ENCODE measurements around the gene CDH4. TPM values are rescaled to one million over a fixed set of nuclear protein-coding genes. Genes with fewer than 3 reads are reported as not detected.

CDH4 gene
- total RNA-seq, 1 donor from 2014 or later: not detected

DNA sequence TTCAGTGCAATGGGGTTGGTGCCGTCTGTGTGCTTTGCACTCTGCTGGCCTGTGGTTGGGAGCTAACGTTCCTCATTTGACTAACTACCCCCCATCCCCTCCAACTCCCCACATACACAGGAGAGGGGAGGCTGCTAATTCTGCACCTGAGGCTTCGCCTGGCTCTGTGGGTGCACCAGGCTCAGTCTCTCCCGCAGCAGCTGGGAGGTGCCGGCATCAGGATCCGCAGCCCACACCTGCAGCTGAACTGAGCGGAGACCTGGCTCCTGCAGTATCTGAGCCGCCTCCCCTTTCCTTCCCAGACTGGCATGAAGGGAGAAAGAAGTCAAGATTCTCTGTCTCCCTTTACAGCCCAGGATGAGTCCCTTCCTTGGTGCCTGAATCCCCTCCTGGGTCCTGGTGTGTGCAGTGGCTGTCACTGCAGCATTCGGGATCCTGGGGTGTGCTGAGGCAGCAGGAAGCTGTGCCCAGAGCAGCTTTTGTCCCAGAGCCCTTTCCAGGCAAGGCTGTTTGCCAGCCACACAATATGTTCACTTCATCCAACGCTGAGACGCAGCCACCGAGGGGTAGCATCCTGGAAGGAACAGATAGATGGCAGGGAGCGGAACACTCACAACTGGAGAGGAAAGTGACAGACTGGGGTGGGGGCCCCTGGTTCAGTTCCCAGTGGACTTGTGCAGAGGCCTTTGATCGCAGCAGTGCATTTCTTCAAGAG, 70.2 kb downstream of the CDH4 start:
- H3K4me1 Mint-ChIP-seq: no peaks in the 10 kb centered on the region
- intact Hi-C loops (cut with micrococcal nuclease): no loop called here
- no peak overlapping the region for H3K4me3 Mint-ChIP-seq
- ChIA-PET POLR2A (no interaction called here), CTCF (no interaction called here)
- no peak for ATAC-seq (ENCODE audit: low read depth)
- no peak for DNase-seq
- H3K36me3 Mint-ChIP-seq (ENCODE audit: low read depth): no peaks in the 10 kb centered on the region
- no peaks in the 10 kb centered on the region for H3K27me3 Mint-ChIP-seq
- H3K9me3 Mint-ChIP-seq: peaks cover 5% of the 10 kb centered on the region
- TF ChIP-seq, protein P1, sequence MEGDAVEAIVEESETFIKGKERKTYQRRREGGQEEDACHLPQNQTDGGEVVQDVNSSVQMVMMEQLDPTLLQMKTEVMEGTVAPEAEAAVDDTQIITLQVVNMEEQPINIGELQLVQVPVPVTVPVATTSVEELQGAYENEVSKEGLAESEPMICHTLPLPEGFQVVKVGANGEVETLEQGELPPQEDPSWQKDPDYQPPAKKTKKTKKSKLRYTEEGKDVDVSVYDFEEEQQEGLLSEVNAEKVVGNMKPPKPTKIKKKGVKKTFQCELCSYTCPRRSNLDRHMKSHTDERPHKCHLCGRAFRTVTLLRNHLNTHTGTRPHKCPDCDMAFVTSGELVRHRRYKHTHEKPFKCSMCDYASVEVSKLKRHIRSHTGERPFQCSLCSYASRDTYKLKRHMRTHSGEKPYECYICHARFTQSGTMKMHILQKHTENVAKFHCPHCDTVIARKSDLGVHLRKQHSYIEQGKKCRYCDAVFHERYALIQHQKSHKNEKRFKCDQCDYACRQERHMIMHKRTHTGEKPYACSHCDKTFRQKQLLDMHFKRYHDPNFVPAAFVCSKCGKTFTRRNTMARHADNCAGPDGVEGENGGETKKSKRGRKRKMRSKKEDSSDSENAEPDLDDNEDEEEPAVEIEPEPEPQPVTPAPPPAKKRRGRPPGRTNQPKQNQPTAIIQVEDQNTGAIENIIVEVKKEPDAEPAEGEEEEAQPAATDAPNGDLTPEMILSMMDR (IDR thresholded peaks at IDR 0.05): no peak
- no peak overlapping the region for H3K27ac Mint-ChIP-seq

DNA sequence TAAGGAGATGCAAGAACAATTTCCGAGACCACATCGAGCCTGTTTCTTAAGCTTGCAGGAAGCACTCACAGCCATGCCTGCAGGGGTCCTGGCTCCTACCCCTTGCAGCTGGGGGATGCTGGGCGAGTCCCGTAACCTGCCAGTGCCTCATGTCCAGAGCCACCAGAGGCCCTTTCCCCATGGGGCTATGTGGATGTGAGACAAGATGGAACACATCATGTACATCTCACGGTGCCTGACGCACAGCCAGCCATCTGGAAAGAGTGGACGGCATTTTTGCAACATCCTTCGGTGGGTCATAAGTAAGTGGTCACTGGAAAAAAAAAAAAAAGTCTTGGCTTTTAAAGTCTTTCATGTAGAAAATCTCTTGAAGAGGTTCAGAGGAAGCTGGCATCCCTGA, 72.8 kb downstream of the CDH4 start:
- Mint-ChIP-seq H3K36me3 (ENCODE audit: low read depth) (no peaks in the 10 kb centered on the region), H3K9me3 (peaks cover 8% of the 10 kb centered on the region), H3K4me3 (no peak overlapping the region), H3K27me3 (no peaks in the 10 kb centered on the region), H3K27ac (no peak overlapping the region), H3K4me1 (no peaks in the 10 kb centered on the region)
- ChIA-PET CTCF (no interaction called here), POLR2A (no interaction called here)
- DNase-seq: no peak
- no peak for ATAC-seq (ENCODE audit: low read depth)
- TF ChIP-seq, protein P1 (IDR thresholded peaks at IDR 0.05): no peak
- intact Hi-C loops (cut with micrococcal nuclease): no loop called here

DNA sequence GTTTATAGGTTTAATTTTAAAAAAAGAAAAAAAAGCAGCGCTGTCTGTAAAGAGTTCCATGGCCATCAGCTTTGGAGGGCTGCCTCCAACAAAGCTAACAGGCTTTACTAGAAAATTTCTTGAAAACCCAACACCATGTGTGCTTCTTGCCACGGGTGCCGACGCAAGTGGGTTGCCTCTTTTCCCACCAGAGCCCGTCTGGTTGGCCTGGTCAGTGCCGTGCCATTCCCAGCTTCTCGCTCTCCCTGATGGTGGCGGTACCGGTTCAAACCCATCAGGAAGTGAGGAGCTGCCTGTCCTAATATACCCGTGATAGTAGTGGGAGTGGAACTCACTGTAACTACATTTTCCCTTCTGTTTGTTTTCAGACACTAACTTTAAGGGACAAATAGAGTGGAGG, 73.7 kb downstream of the CDH4 start:
- no peaks in the 10 kb centered on the region for H3K4me1 Mint-ChIP-seq
- no peaks in the 10 kb centered on the region for H3K27me3 Mint-ChIP-seq
- TF ChIP-seq, protein P1 (IDR thresholded peaks at IDR 0.05): no peak
- no peak for ATAC-seq (ENCODE audit: low read depth)
- ChIA-PET POLR2A (no interaction called here), CTCF (no interaction called here)
- no peak overlapping the region for H3K4me3 Mint-ChIP-seq
- no peaks in the 10 kb centered on the region for H3K36me3 Mint-ChIP-seq (ENCODE audit: low read depth)
- peaks cover 8% of the 10 kb centered on the region for H3K9me3 Mint-ChIP-seq
- intact Hi-C loops (cut with micrococcal nuclease): no loop called here
- DNase-seq: no peak
- no peak overlapping the region for H3K27ac Mint-ChIP-seq

DNA sequence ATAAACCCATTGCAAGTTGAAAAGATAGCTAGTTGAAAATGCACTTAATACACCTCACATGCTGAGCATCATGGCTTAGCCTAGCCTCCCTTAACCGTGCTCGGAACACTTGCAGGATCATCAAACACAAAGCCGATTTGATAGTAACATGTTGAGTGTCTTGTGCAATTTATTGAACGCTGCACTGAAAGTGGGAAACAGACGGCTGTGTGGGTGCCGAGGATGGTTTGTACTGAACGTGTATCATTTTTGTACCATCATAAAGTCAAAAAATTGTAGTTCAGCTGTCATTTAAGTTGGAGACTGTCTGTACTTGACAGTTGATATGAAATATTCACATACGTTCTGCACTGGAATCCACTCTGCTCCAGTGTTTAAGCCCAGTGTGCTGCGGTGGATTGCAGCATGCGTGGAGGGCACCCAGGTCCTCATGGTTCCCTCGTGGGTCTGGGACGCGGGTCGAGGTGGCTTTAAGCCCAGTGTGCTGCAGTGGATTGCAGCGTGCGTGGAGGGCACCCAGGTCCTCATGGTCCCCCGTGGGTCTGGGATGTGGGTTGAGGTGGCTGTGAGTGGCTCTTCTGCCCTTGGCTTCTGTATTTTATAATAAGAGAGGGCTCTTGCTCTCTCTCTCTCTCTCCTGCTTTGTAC, 77.0 kb downstream of the CDH4 start:
- no peaks in the 10 kb centered on the region for H3K36me3 Mint-ChIP-seq (ENCODE audit: low read depth)
- ATAC-seq (ENCODE audit: low read depth): no peak
- H3K27ac Mint-ChIP-seq: no peak overlapping the region
- H3K9me3 Mint-ChIP-seq: peaks cover 3% of the 10 kb centered on the region
- TF ChIP-seq, protein P1 (IDR thresholded peaks at IDR 0.05): no peak
- DNase-seq: no peak
- intact Hi-C loops (cut with micrococcal nuclease): no loop called here
- no peaks in the 10 kb centered on the region for H3K4me1 Mint-ChIP-seq
- H3K4me3 Mint-ChIP-seq: no peak overlapping the region
- ChIA-PET POLR2A (no interaction called here), CTCF (no interaction called here)
- no peaks in the 10 kb centered on the region for H3K27me3 Mint-ChIP-seq

DNA sequence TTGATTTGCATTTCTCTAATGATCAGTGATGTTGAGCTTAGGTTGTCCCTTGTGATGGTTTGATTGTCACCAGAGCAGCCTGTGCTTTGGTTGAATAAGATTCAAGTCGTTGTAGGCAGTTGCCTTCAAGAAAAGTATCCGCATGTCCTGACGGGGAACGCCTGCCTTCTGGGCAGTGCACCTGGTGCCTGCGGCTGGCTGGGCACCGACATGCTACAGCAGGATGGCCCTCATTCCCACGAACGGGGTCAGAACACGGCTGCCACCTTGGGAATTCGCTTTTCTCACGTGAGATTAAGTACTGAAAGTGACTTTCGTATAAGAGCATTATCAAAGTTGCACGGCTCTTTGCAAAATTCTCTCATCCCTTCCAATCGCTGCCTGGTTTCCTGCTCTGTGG, 78.4 kb downstream of the CDH4 start:
- intact Hi-C loops (cut with micrococcal nuclease): no loop called here
- Mint-ChIP-seq H3K4me1 (no peaks in the 10 kb centered on the region), H3K27me3 (no peaks in the 10 kb centered on the region), H3K27ac (no peak overlapping the region), H3K4me3 (no peak overlapping the region), H3K9me3 (peaks cover 3% of the 10 kb centered on the region), H3K36me3 (ENCODE audit: low read depth) (no peaks in the 10 kb centered on the region)
- ATAC-seq (ENCODE audit: low read depth): no peak
- no peak for DNase-seq
- TF ChIP-seq, protein P1 (IDR thresholded peaks at IDR 0.05): no peak
- CTCF ChIA-PET: no interaction called here
- POLR2A ChIA-PET: no interaction called here

Measured in activated B cell treated with CpG ODN at 0.5 μM for 24 hours (primary cell).